Endothelial cell of umbilical vein (primary cell): ENCODE measurements around the gene CTNND2. TPM values are rescaled to one million over a fixed set of nuclear protein-coding genes. Genes with fewer than 3 reads are reported as not detected.

Experiments
- BruUV-seq: library from RNA; stranded (reverse); fragments of 400-500 nt; replicated peaks from 2 replicates; lab custom pipeline; 2021; lab: Mats Ljungman, UMichigan
- CTCF ChIA-PET: fragments of 300-600, 350-600 bp; sonication (Branson Sonifier 250); formaldehyde crosslinking; loops from one replicate; lab custom pipeline; 2021; ENCODE audit warnings: antibody characterized with exemption, inconsistent platforms; lab: Charles Lee
- POLR2A ChIA-PET: fragments of 300-600, 350-600 bp; sonication (Branson Sonifier 250); formaldehyde crosslinking; loops from one replicate; lab custom pipeline; 2021; ENCODE audit warnings: antibody characterized with exemption, inconsistent platforms; lab: Charles Lee
- DNase-seq: peaks from one replicate; pipeline ENCODE4 v3.0.0-alpha.2; 2011; ENCODE audit warnings: low read depth, low spot score
- FAIRE-seq: peaks from 2 replicates; lab custom pipeline; 2011; peaks lifted over from hg19 to GRCh38; lab: Jason Lieb, UNC
- H2AFZ ChIP-seq: 2 replicates; pipeline ENCODE4 v1.6.0; 2012; ENCODE audit warnings: low read depth, low read length, control low read depth, inconsistent platforms
- H3K27ac ChIP-seq: 2 replicates; pipeline ENCODE4 v1.5.1; 2011; ENCODE audit warnings: low read depth, mild to moderate bottlenecking, control low read depth, low read length, moderate library complexity; ENCODE audit not compliant: insufficient read depth
- H3K27me3 ChIP-seq, 2 experiments: 2 replicates each; pipeline versions ENCODE4 v1.6.0 to v1.6.1; 2011; ENCODE audit warnings: low read length in 2 of 2, mixed read lengths in 1 of 2; ENCODE audit not compliant: control insufficient read depth in 2 of 2, insufficient read depth in 2 of 2
- H3K36me3 ChIP-seq, 2 experiments: 2 replicates in 1 of 2; 3 replicates in 1 of 2; pipeline ENCODE4 v1.5.1; 2011; ENCODE audit warnings: low read length in 2 of 2, mild to moderate bottlenecking in 1 of 2, moderate library complexity in 1 of 2; ENCODE audit not compliant: control insufficient read depth in 2 of 2, insufficient read depth in 2 of 2; ENCODE audit errors: extremely low read depth in 1 of 2
- H3K4me1 ChIP-seq: 3 replicates; pipeline ENCODE4 v1.5.1; 2011; ENCODE audit warnings: mild to moderate bottlenecking, low read length; ENCODE audit not compliant: control insufficient read depth, insufficient read depth; ENCODE audit errors: extremely low read depth
- H3K4me2 ChIP-seq: 2 replicates; pipeline ENCODE4 v1.6.1; 2011; ENCODE audit warnings: low read length, control low read depth, mixed read lengths; ENCODE audit not compliant: insufficient read depth
- H3K4me3 ChIP-seq, 3 experiments: fragments of 200-600 bp in 1 of 3; sonication (generic), shearing (Covaris generic) in 1 of 3; replicated peaks in 1 of 3; 2 replicates each; pipeline ENCODE4 v1.5.1; 2011 to 2016; ENCODE audit warnings: control low read depth in 3 of 3, low read length in 3 of 3, mild to moderate bottlenecking in 2 of 3, inconsistent platforms in 1 of 3, low read depth in 1 of 3, moderate library complexity in 1 of 3; ENCODE audit not compliant: insufficient read depth in 1 of 3
- H3K79me2 ChIP-seq: 2 replicates; pipeline ENCODE4 v1.6.0; 2012; ENCODE audit warnings: low read length, inconsistent platforms; ENCODE audit not compliant: control insufficient read depth, insufficient read depth
- H3K9ac ChIP-seq: replicated peaks from 2 replicates; pipeline ENCODE3; 2011; ENCODE audit warnings: low read length, control low read depth; ENCODE audit not compliant: insufficient read depth; ENCODE audit errors: extremely low read depth
- H3K9me1 ChIP-seq: replicated peaks from 3 replicates; pipeline ENCODE4 v1.6.0; 2011; ENCODE audit warnings: mild to moderate bottlenecking, low read length; ENCODE audit not compliant: control insufficient read depth, insufficient read depth; ENCODE audit errors: extremely low read depth
- H3K9me3 ChIP-seq: replicated peaks from 2 replicates; pipeline ENCODE4 v1.5.1; 2012; ENCODE audit warnings: low read length, inconsistent platforms; ENCODE audit not compliant: control insufficient read depth, insufficient read depth
- H4K20me1 ChIP-seq: replicated peaks from 2 replicates; pipeline ENCODE3; 2011; ENCODE audit warnings: mild to moderate bottlenecking, low read length; ENCODE audit not compliant: control insufficient read depth, insufficient read depth; ENCODE audit errors: extremely low read depth
- CTCF ChIP-seq, 2 donors: IDR thresholded peaks; 1 replicate in 1 of 2; 2 replicates in 1 of 2; pipeline ENCODE4 v1.5.1; 2011; ENCODE audit warnings: low read length in 2 of 2, mild to moderate bottlenecking in 2 of 2, moderate library complexity in 2 of 2, control low read depth in 1 of 2, inconsistent platforms in 1 of 2, low read depth in 1 of 2; ENCODE audit not compliant: insufficient read depth in 1 of 2; ENCODE audit errors: extremely low read depth in 1 of 2
- EZH2 ChIP-seq: IDR thresholded peaks from 2 replicates; pipeline ENCODE4 v1.6.1; 2012; ENCODE audit warnings: borderline replicate concordance, low read depth, mild to moderate bottlenecking, moderate library complexity, low read length, inconsistent platforms; ENCODE audit not compliant: severe bottlenecking
- MYC ChIP-seq: IDR thresholded peaks from one replicate; pipeline ENCODE4 v1.6.1; 2011; ENCODE audit warnings: mild to moderate bottlenecking, low read depth, low read length
- POLR2AphosphoS5 ChIP-seq: IDR thresholded peaks from 2 replicates; pipeline ENCODE4 v1.6.1; 2012; ENCODE audit warnings: low read depth, mild to moderate bottlenecking, control low read depth, low read length, moderate library complexity; ENCODE audit not compliant: insufficient read depth
- dilution Hi-C: fragments of 300-500 bp; cut with MboI; formaldehyde crosslinking; loops from one replicate; pipeline ENCODE4 v1.15.0; 2019; ENCODE audit warnings: low sequenced_read_pairs; ENCODE audit not compliant: extremely low pct_ligation_motif_present
- intact Hi-C: fragments of 100-400 bp; cut with micrococcal nuclease; formaldehyde crosslinking; loops from one replicate; pipeline ENCODE4 v1.10.0; 2022
- polyA plus RNA-seq, 4 experiments: library from polyadenylated mRNA; depleted of rRNA in 3 of 4; stranded (reverse) in 3 of 4; unstranded in 1 of 4; fragments of >200 nt; gene quantifications; 2 replicates each; pipeline versions ENCODE4 v1.2.1 to v1.2.3, GENCODE V29; 2011 to 2012; ENCODE audit warnings: missing spikeins in 1 of 4
- total RNA-seq: library from RNA; stranded (reverse); gene quantifications from 2 replicates; pipeline ENCODE4 v1.2.3, GENCODE V29; 2021

CTNND2 gene
- total and polyA plus RNA-seq, 2 donors (not counting 3 experiments of a cell fraction or from before 2014, with no cell fraction given): not detected

DNA sequence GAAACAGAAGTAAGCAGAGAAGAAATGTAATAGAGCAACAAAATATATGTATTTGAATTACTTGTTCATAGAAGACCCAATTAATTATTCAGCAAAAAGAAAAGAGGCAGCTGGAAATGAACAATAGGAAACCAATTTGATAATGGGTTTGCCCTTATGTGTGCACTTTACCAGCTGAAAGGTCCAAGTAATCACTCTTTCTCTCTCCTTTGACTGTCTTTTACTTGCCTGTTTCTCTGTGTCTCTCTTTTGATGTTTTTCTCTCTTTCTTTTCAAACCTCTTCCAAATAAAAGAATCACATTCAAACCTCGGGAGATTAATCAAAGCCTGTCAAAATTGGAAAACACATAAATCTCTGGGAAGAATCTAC is 51.5 kb downstream of the CTNND2 start:
- H3K9me1 ChIP-seq: no peaks in the 10 kb centered on the region
- POLR2A ChIA-PET: no interaction called here
- CTCF ChIA-PET: no interaction called here
- no peak overlapping the region for H3K27ac ChIP-seq
- H3K9ac ChIP-seq: no peak overlapping the region
- no peak for FAIRE-seq
- no peaks in the 10 kb centered on the region for H3K36me3 ChIP-seq
- TF ChIP-seq MYC (no peak), CTCF (IDR thresholded peaks at IDR 0.05; ENCODE audit: extremely low read depth in 1 of 2, insufficient read depth in 1 of 2, low read depth in 1 of 2, low read length in 2 of 2) (no peak)
- intact Hi-C loops: no loop called here
- no TSS peak for BruUV-seq
- no peak overlapping the region for H3K4me2 ChIP-seq
- dilution Hi-C loops: no loop called here
- H3K4me3 ChIP-seq: no peak overlapping the region
- H3K9me3 ChIP-seq: peaks cover 6% of the 10 kb centered on the region
- H3K4me1 ChIP-seq: no peaks in the 10 kb centered on the region
- no peaks in the 10 kb centered on the region for H4K20me1 ChIP-seq
- DNase-seq: no peak
- H3K79me2 ChIP-seq: no peaks in the 10 kb centered on the region
- no peaks in the 10 kb centered on the region for H3K27me3 ChIP-seq
- H2AFZ ChIP-seq: no peak overlapping the region

- Histone ChIP-seq H3K36me3 (no peaks in the 10 kb centered on the region), H2AFZ (no peak overlapping the region), H3K9ac (no peak overlapping the region), H3K4me3 (no peak overlapping the region), H3K9me3 (peaks cover 4% of the 10 kb centered on the region), H3K4me1 (no peaks in the 10 kb centered on the region), H3K27ac (no peak overlapping the region), H3K4me2 (no peak overlapping the region), H3K79me2 (no peaks in the 10 kb centered on the region), H4K20me1 (no peaks in the 10 kb centered on the region), H3K27me3 (no peaks in the 10 kb centered on the region), H3K9me1 (no peaks in the 10 kb centered on the region)
- CTCF ChIA-PET: no interaction called here
- intact Hi-C loops (no loop called here), dilution Hi-C loops (no loop called here)
- POLR2A ChIA-PET: no interaction called here
- no TSS peak for BruUV-seq
- DNase-seq (no peak), FAIRE-seq (no peak)
- no peak for TF ChIP-seq EZH2
- TF ChIP-seq POLR2AphosphoS5: no peak
Observed at GRCh38 chr5:11851965-11852716, 52.1 kb downstream of the CTNND2 start.
